IPS-18a (cell line): Measurements from ENCODE around the gene ARHGAP24.

ENCODE experiments used
- H3K27ac ChIP-seq: one replicate; pipeline ENCODE4 v1.5.1; 2013; ENCODE audit warnings: low read length
- H3K27me3 ChIP-seq: one replicate; pipeline ENCODE4 v1.6.1; 2013; ENCODE audit warnings: mild to moderate bottlenecking, low read length; ENCODE audit not compliant: control insufficient read depth, insufficient read depth
- H3K36me3 ChIP-seq: one replicate; pipeline ENCODE4 v1.6.1; 2013; ENCODE audit warnings: low read depth, low read length; ENCODE audit not compliant: control insufficient read depth
- H3K4me1 ChIP-seq: one replicate; pipeline ENCODE4 v1.6.1; 2013; ENCODE audit warnings: low read depth, low read length; ENCODE audit not compliant: control insufficient read depth
- H3K4me3 ChIP-seq: one replicate; pipeline ENCODE4 v1.5.1; 2013; ENCODE audit warnings: low read length
- H3K9ac ChIP-seq: one replicate; pipeline ENCODE4 v1.6.1; 2013; ENCODE audit warnings: mild to moderate bottlenecking, low read length, moderate library complexity
- H3K9me3 ChIP-seq: one replicate; pipeline ENCODE4 v1.6.1; 2013; ENCODE audit warnings: low read depth, low read length; ENCODE audit not compliant: control insufficient read depth

The ARHGAP24 gene

DNA sequence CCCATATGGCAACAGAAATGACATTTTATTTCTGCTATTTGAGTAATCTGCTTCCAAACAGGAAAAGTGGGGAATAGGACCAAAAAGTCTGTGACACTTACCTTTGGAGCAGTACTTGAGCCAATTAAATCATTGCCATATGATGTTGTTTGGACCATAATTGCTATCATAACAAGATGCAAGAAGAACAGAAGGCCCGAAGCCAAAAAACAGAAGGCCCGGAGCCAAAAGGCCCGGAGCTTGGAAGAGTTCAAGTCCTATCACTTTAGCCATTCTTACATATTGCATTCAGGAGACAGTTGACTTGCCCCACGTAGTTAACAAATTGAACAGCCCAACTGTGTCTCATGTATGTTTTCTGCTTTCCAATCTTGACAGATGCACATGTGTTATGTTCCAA is 285.6 kb downstream of the ARHGAP24 start:
- H3K36me3 ChIP-seq = no peaks in the 10 kb centered on the region
- no peaks in the 10 kb centered on the region for H3K27me3 ChIP-seq
- no peak overlapping the region for H3K9ac ChIP-seq
- no peak overlapping the region for H3K27ac ChIP-seq
- no peaks in the 10 kb centered on the region for H3K9me3 ChIP-seq
- no peak overlapping the region for H3K4me3 ChIP-seq
- peaks cover 3% of the 10 kb centered on the region for H3K4me1 ChIP-seq

DNA sequence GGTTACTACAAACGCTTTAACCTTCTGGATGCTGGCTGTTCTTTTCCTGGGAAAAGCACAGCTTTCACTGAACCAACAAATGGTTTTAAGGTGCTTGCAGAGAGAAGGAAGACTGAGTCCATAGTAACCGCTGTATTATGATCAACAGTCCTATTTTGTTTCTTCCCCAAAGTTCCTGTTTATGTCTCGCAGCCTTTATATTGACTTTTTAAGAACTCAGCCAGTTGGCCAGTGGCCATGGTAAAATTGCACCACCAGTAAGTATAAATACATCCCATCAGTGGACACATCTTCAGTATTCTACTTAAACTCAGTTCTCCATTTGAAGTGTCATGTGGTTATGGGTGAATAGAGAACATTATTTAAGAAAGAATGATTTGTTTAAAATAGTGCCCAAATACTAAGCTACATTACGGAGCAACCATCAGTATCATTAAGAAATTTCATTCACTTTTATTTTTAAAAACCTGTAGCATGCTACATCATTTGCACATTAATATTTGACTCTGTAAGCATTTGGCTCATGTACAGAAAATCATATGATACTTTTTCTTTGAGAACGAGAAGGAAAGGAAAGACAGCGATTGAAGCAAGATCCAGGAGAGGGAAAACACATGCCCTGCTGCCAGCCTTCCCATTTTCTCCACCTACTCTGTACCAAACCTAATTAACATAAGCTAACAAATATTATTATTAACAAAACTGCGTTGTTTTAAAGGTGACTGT is 287.0 kb downstream of the ARHGAP24 start:
- Histone ChIP-seq H3K4me1 (peaks cover 11% of the 10 kb centered on the region), H3K27ac (no peak overlapping the region), H3K36me3 (no peaks in the 10 kb centered on the region), H3K4me3 (no peak overlapping the region), H3K27me3 (no peaks in the 10 kb centered on the region), H3K9me3 (no peaks in the 10 kb centered on the region), H3K9ac (no peak overlapping the region)

GRCh38 chr4:85762529-85762871 is 287.6 kb downstream of the ARHGAP24 start:
- H3K27ac ChIP-seq = no peak overlapping the region
- no peak overlapping the region for H3K4me3 ChIP-seq
- H3K9ac ChIP-seq = no peak overlapping the region

GRCh38 chr4:85763202-85763601 is 288.3 kb downstream of the ARHGAP24 start:
- Histone ChIP-seq H3K4me3 (no peak overlapping the region), H3K9me3 (no peaks in the 10 kb centered on the region), H3K27me3 (no peaks in the 10 kb centered on the region), H3K9ac (no peak overlapping the region), H3K4me1 (peaks cover 12% of the 10 kb centered on the region), H3K27ac (no peak overlapping the region), H3K36me3 (no peaks in the 10 kb centered on the region)

More at GRCh38 chr4:85762529-85762871, 287.6 kb downstream of the ARHGAP24 start:
- no peaks in the 10 kb centered on the region for H3K36me3 ChIP-seq
- no peaks in the 10 kb centered on the region for H3K27me3 ChIP-seq
- no peaks in the 10 kb centered on the region for H3K9me3 ChIP-seq
- peaks cover 12% of the 10 kb centered on the region for H3K4me1 ChIP-seq

DNA sequence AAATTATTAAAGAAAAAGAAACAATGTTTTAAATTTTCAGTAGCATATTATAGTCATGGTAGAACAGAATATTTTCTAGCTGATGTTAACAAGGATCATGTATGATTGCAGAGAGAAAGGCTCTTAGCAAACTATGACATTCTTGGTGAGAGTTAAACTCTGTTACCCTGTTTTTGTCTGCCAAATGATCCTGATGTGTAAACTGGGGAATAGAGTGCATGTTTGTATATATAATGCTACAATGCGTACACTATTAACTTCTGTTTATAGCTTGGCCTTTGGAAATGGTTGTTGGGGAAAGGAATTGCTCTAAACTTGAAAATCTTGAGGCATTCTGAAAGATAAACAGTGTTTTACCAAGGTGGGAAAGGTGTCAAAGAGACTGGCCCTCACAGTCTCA is 292.7 kb downstream of the ARHGAP24 start:
- no peak overlapping the region for H3K9ac ChIP-seq
- H3K27me3 ChIP-seq = no peaks in the 10 kb centered on the region
- H3K27ac ChIP-seq = no peak overlapping the region
- no peak overlapping the region for H3K4me3 ChIP-seq
- no peaks in the 10 kb centered on the region for H3K36me3 ChIP-seq
- peaks cover 12% of the 10 kb centered on the region for H3K4me1 ChIP-seq
- H3K9me3 ChIP-seq = no peaks in the 10 kb centered on the region

GRCh38 chr4:85769009-85769408 is 294.1 kb downstream of the ARHGAP24 start:
- Histone ChIP-seq H3K27ac (no peak overlapping the region), H3K36me3 (no peaks in the 10 kb centered on the region), H3K9ac (no peak overlapping the region), H3K4me1 (peaks cover 21% of the 10 kb centered on the region), H3K4me3 (no peak overlapping the region), H3K9me3 (no peaks in the 10 kb centered on the region), H3K27me3 (no peaks in the 10 kb centered on the region)

- no peaks in the 10 kb centered on the region for H3K9me3 ChIP-seq
- no peak overlapping the region for H3K9ac ChIP-seq
- H3K36me3 ChIP-seq = no peaks in the 10 kb centered on the region
- no peak overlapping the region for H3K27ac ChIP-seq
- H3K4me1 ChIP-seq = peaks cover 19% of the 10 kb centered on the region
- H3K27me3 ChIP-seq = no peaks in the 10 kb centered on the region
- no peak overlapping the region for H3K4me3 ChIP-seq
Observed at GRCh38 chr4:85772470-85772869, 297.5 kb downstream of the ARHGAP24 start.

GRCh38 chr4:85773372-85773771 is 298.4 kb downstream of the ARHGAP24 start:
- Histone ChIP-seq H3K27me3 (no peaks in the 10 kb centered on the region), H3K4me3 (no peak overlapping the region), H3K27ac (no peak overlapping the region), H3K36me3 (no peaks in the 10 kb centered on the region), H3K9me3 (no peaks in the 10 kb centered on the region), H3K4me1 (peaks cover 22% of the 10 kb centered on the region), H3K9ac (no peak overlapping the region)

DNA sequence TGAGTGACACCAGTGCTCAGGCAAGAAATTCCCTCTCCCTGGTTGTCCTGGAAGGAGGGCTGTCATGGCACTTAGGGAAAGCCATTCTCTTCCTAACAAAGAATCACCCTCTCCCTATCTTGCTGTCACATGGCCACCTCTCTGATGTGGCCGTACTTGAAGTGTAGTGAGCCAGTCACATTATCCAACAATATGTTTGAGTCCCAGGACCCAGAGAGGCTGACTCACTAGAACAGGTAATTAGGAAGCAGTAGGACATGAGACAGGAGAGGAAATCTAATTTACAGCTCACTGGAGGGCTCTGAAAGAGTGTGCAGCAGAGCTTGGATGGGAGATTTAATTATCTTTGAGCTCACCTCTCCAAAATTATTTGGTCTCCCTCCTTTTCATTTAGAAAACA is 299.1 kb downstream of the ARHGAP24 start:
- H3K4me1 ChIP-seq = peaks cover 25% of the 10 kb centered on the region
- no peaks in the 10 kb centered on the region for H3K9me3 ChIP-seq
- H3K36me3 ChIP-seq = no peaks in the 10 kb centered on the region
- no peak overlapping the region for H3K27ac ChIP-seq
- H3K27me3 ChIP-seq = no peaks in the 10 kb centered on the region
- no peak overlapping the region for H3K9ac ChIP-seq
- H3K4me3 ChIP-seq = no peak overlapping the region

DNA sequence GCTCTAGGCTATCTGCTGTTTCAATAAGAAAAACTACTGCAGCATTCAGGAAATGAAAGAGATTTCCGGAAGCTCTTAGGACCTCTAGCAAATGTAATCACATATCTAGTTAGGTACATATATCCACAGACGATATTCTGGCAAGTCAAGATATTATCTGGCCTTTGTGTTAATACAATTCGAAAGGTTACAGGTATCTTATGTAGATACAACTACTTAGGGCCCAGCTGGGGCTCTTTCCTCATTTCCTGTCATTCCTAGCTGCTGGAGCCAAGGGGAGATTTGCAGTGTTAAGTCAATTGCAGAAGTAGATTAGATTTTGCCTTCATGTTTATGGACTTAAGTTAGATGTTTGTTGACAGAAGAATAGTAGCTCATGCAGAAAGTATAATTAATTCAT is 299.5 kb downstream of the ARHGAP24 start:
- Histone ChIP-seq H3K36me3 (no peaks in the 10 kb centered on the region), H3K4me3 (no peak overlapping the region), H3K9me3 (no peaks in the 10 kb centered on the region), H3K27me3 (no peaks in the 10 kb centered on the region), H3K9ac (no peak overlapping the region), H3K4me1 (peaks cover 25% of the 10 kb centered on the region), H3K27ac (no peak overlapping the region)

GRCh38 chr4:85776096-85776495 is 301.1 kb downstream of the ARHGAP24 start:
- Histone ChIP-seq H3K9ac (no peak overlapping the region), H3K27me3 (no peaks in the 10 kb centered on the region), H3K9me3 (no peaks in the 10 kb centered on the region), H3K36me3 (no peaks in the 10 kb centered on the region), H3K4me1 (peaks cover 25% of the 10 kb centered on the region), H3K4me3 (no peak overlapping the region), H3K27ac (no peak overlapping the region)

DNA sequence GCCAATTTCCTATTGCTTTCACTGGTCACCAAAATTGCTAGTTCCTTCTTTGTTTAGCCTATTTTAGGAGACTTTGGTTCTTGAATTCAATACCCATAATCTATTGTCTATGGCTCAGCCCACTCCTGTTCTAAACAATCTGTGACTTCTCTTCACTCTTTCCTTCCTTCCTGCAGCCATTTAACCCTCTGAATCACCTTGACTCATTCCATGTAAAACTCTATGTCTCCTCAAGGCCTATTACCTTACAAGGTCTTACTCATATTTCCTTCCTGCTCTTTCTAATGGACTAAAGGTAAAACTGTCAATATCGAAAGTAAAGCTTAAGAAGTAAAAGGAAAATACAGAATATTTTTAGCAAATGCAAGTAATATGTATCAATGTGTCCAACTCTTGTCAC is 301.6 kb downstream of the ARHGAP24 start:
- H3K36me3 ChIP-seq = no peaks in the 10 kb centered on the region
- H3K27me3 ChIP-seq = no peaks in the 10 kb centered on the region
- H3K4me3 ChIP-seq = no peak overlapping the region
- H3K9ac ChIP-seq = no peak overlapping the region
- peaks cover 25% of the 10 kb centered on the region for H3K4me1 ChIP-seq
- no peak overlapping the region for H3K27ac ChIP-seq
- no peaks in the 10 kb centered on the region for H3K9me3 ChIP-seq
